ENCODE data around the gene TMEM183A. TPM values are rescaled to one million over a fixed set of nuclear protein-coding genes. Genes with fewer than 3 reads are reported as not detected.

The TMEM183A gene
- polyA plus RNA-seq, 1 experiment = 103 TPM

Other genes with a start within 250 kb of the TMEM183A start
- 39.6 and 55.2 TPM in 2 replicates for gene KDM5B, start 199.0 kb upstream of the TMEM183A start, polyA plus RNA-seq (2011; rRNA removed)
- gene PCAT6, start 196.4 kb upstream of the TMEM183A start, polyA plus RNA-seq (2011; rRNA removed) = 3.2 and 3.3 TPM in 2 replicates
- 9.7 and 14.4 TPM in 2 replicates for gene RABIF, start 118.2 kb upstream of the TMEM183A start, polyA plus RNA-seq (2011; rRNA removed)
- 22.7 and 35.0 TPM in 2 replicates for gene KLHL12, start 80.1 kb upstream of the TMEM183A start, polyA plus RNA-seq (2011; rRNA removed)
- 190 and 199 TPM in 2 replicates for gene ADIPOR1, start 49.1 kb upstream of the TMEM183A start, polyA plus RNA-seq (2011; rRNA removed)
- gene CYB5R1, start 40.1 kb upstream of the TMEM183A start, polyA plus RNA-seq (2011; rRNA removed) = 62.0 and 72.0 TPM in 2 replicates
- gene PPFIA4, start 19.1 kb downstream of the TMEM183A start, polyA plus RNA-seq (2011; rRNA removed) = 2.0 and 3.8 TPM in 2 replicates
- gene MYOG, start 78.6 kb downstream of the TMEM183A start, polyA plus RNA-seq (2011; rRNA removed) = not detected in 2 replicates
- 2.1 and 2.4 TPM in 2 replicates for gene ADORA1, start 120.4 kb downstream of the TMEM183A start, polyA plus RNA-seq (2011; rRNA removed)
- gene MYBPH, start 168.5 kb downstream of the TMEM183A start, polyA plus RNA-seq (2011; rRNA removed) = not detected in 2 replicates
- gene CHI3L1, start 179.3 kb downstream of the TMEM183A start, polyA plus RNA-seq (2011; rRNA removed) = 0.10 and 0.20 TPM in 2 replicates
- not detected in 2 replicates for gene CHIT1, start 222.3 kb downstream of the TMEM183A start, polyA plus RNA-seq (2011; rRNA removed)

Measured in BJ (cell line).